Measurements from ENCODE around the gene ATP1A3.
A peak's percentile ranks its signal among the peaks of the same experiment; 100 is the strongest.

ATP1A3 gene

GRCh38 chr19:41928754-41929535 lies 65.1 kb downstream of the ATP1A3 start:
- H3K27ac ChIP-seq (ENCODE audit: poor library complexity, severe bottlenecking), result no peak overlapping the region

GRCh38 chr19:41928221-41928683 lies 65.8 kb downstream of the ATP1A3 start, which contains the start of gene ERFL:
ERFL (minus strand) TSS chr19:41928449; CDS start chr19:41912919, 15,530 bp downstream.
- peak within 1 kb of the TSS; percentile 27 for H3K4me3 ChIP-seq (ENCODE audit: severe bottlenecking)
- TF ChIP-seq CTCF (IDR thresholded peaks at IDR 0.05; ENCODE audit: poor library complexity, severe bottlenecking), result no peak
- DNase-seq (ENCODE audit: low spot score) (no peak), ATAC-seq (ENCODE audit: low read depth) (peak; percentile 17; the same call in 1 of the 3 replicates)
- no peak within 1 kb of the TSS for H3K27ac ChIP-seq (ENCODE audit: poor library complexity, severe bottlenecking)
- no peaks in the 10 kb centered on the region for H3K9me3 ChIP-seq (ENCODE audit: severe bottlenecking)
- H3K4me1 ChIP-seq (ENCODE audit: insufficient read depth, poor library complexity, severe bottlenecking), result no peaks in the 10 kb centered on the region
- H3K36me3 ChIP-seq (ENCODE audit: low read depth), result no peaks in the 10 kb centered on the region
- H3K27me3 ChIP-seq (ENCODE audit: insufficient read depth, poor library complexity, severe bottlenecking), result peaks cover 87% of the 10 kb centered on the region

More at GRCh38 chr19:41928754-41929535, 65.1 kb downstream of the ATP1A3 start:
- Histone ChIP-seq H3K4me3 (ENCODE audit: severe bottlenecking) (peak overlapping the region; percentile 27), H3K4me1 (ENCODE audit: insufficient read depth, poor library complexity, severe bottlenecking) (no peaks in the 10 kb centered on the region), H3K9me3 (ENCODE audit: severe bottlenecking) (no peaks in the 10 kb centered on the region), H3K36me3 (ENCODE audit: low read depth) (no peaks in the 10 kb centered on the region), H3K27me3 (ENCODE audit: insufficient read depth, poor library complexity, severe bottlenecking) (peaks cover 91% of the 10 kb centered on the region)
- TF ChIP-seq CTCF (IDR thresholded peaks at IDR 0.05; ENCODE audit: poor library complexity, severe bottlenecking), result no peak
- ATAC-seq (ENCODE audit: low read depth) (no peak), DNase-seq (ENCODE audit: low spot score) (no peak)

- ATAC-seq (ENCODE audit: low read depth) (no peak), DNase-seq (ENCODE audit: low spot score) (no peak)
- H3K36me3 ChIP-seq (ENCODE audit: low read depth), result no peaks in the 10 kb centered on the region
- H3K27ac ChIP-seq (ENCODE audit: poor library complexity, severe bottlenecking), result no peak overlapping the region
- no peaks in the 10 kb centered on the region for H3K4me1 ChIP-seq (ENCODE audit: insufficient read depth, poor library complexity, severe bottlenecking)
- TF ChIP-seq CTCF (IDR thresholded peaks at IDR 0.05; ENCODE audit: poor library complexity, severe bottlenecking), result no peak
- no peaks in the 10 kb centered on the region for H3K9me3 ChIP-seq (ENCODE audit: severe bottlenecking)
- H3K27me3 ChIP-seq (ENCODE audit: insufficient read depth, poor library complexity, severe bottlenecking), result peaks cover 87% of the 10 kb centered on the region
- no peak overlapping the region for H3K4me3 ChIP-seq (ENCODE audit: severe bottlenecking)
Measured at GRCh38 chr19:41927497-41928192, 66.4 kb downstream of the ATP1A3 start.

GRCh38 chr19:41926763-41927496 lies 67.1 kb downstream of the ATP1A3 start:
- no peak for ATAC-seq (ENCODE audit: low read depth)
- H3K36me3 ChIP-seq (ENCODE audit: low read depth), result no peaks in the 10 kb centered on the region
- H3K9me3 ChIP-seq (ENCODE audit: severe bottlenecking), result no peaks in the 10 kb centered on the region
- H3K27me3 ChIP-seq (ENCODE audit: insufficient read depth, poor library complexity, severe bottlenecking), result peaks cover 87% of the 10 kb centered on the region
- no peak overlapping the region for H3K4me3 ChIP-seq (ENCODE audit: severe bottlenecking)
- no peak for TF ChIP-seq CTCF (IDR thresholded peaks at IDR 0.05; ENCODE audit: poor library complexity, severe bottlenecking)
- DNase-seq (ENCODE audit: low spot score), result no peak
- H3K4me1 ChIP-seq (ENCODE audit: insufficient read depth, poor library complexity, severe bottlenecking), result no peaks in the 10 kb centered on the region
- H3K27ac ChIP-seq (ENCODE audit: poor library complexity, severe bottlenecking), result no peak overlapping the region
